ENCODE data around the gene RTL1.

RTL1 gene

DNA sequence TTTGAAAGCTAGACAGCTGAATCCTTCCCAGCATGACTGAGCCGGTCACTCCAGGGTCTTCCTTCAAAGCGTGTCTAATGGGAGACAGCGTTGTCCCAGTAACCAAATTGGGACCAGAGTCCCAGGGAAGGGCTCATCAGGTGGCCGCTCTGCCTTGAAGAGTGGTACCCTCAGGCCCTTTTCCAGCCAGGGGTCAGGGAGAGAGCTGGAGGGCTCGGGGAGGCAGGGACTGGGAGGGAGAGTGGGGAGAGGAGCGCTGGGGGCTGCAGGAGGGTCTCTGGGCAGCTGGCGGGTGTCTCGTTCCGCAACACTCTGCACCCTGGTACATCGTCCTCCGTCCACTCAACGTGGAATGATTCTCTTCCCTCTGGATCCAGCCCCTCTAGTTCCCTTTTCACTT is 1.6 kb upstream of the RTL1 start:
- peaks cover 3% of the 10 kb centered on the region for H3K27me3 ChIP-seq (ENCODE audit: control insufficient read depth, insufficient read depth, low read length)

DNA sequence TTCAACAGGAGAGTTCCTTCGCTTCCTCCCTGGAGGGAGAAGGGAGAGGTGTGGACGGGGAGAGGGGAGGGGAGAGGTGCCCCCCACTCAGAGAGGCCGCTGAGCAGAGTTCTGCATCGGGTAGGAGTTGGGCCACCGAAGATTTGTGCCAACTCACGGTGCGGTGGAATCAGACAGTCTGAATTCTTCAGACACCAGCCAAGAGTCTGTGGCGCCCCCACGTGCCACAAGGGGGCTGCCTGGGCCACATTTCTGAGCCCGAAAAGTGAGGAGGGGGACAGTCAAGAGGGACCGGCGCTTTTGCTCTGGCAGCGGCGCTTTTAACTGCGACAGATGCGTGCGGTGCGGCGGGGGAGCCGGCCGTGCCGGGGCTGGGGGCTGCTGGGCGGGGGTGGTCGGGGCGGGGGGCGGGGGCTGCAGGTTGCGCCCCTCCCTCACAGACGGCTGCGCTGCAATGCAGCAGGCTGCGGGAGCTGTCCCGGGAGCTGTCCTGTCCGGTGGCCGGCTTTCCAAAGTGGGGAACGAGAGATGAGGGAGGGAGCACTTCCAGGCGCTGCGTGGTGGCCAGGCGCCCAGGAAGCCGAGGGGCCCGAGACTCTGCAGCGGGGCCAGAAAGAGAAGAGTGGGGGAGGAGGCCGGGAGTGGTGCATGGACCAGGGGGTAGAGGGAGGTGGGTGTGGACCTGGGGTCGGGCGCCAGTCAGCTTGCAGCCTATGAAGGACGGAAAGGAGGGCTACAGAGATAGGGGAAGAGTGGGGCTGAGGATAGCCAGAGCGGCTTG is 975 bp upstream of the RTL1 start:
- Histone ChIP-seq H3K27me3 (ENCODE audit: control insufficient read depth, insufficient read depth, low read length) (peaks cover 10% of the 10 kb centered on the region), H3K4me1 (ENCODE audit: control insufficient read depth, insufficient read depth, low read length) (no peaks in the 10 kb centered on the region), H3K9ac (ENCODE audit: low read depth, low read length) (no peak overlapping the region), H3K4me2 (ENCODE audit: low read length) (no peak overlapping the region), H3K4me3 (ENCODE audit: low read length) (no peak overlapping the region), H3K36me3 (ENCODE audit: insufficient read depth, low read length) (peaks cover 49% of the 10 kb centered on the region), H3K9me3 (replicated peaks; ENCODE audit: low read length) (no peaks in the 10 kb centered on the region)

More for the DNA sequence above, 1.6 kb upstream of the RTL1 start:
- Histone ChIP-seq H3K4me2 (ENCODE audit: low read length) (no peak overlapping the region), H3K4me3 (ENCODE audit: low read length) (no peak overlapping the region), H3K36me3 (ENCODE audit: insufficient read depth, low read length) (peaks cover 43% of the 10 kb centered on the region), H3K9ac (ENCODE audit: low read depth, low read length) (no peak overlapping the region), H3K9me3 (replicated peaks; ENCODE audit: low read length) (no peaks in the 10 kb centered on the region), H3K4me1 (ENCODE audit: control insufficient read depth, insufficient read depth, low read length) (no peaks in the 10 kb centered on the region)

DNA sequence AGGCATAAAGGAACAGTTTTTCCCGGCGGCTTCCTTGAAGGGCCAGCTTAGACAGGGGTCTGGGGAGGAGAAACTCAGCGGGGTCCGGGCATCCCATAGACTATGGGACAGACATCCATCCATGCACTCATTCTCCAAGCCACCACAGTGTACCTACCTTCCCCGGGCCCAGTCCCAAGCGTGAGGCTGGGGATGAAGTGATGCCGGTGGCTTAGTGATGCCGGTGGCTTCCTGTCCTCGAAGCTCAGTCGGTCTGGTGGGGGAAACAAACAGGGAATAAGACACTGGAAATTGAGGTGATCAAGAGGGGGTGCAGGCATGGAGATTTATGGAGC is 421 bp downstream of the RTL1 start:
- Histone ChIP-seq H3K9me3 (replicated peaks; ENCODE audit: low read length) (no peaks in the 10 kb centered on the region), H3K4me2 (ENCODE audit: low read length) (no peak overlapping the region), H3K4me3 (ENCODE audit: low read length) (no peak overlapping the region), H3K27me3 (ENCODE audit: control insufficient read depth, insufficient read depth, low read length) (peaks cover 11% of the 10 kb centered on the region), H3K9ac (ENCODE audit: low read depth, low read length) (no peak overlapping the region), H3K36me3 (ENCODE audit: insufficient read depth, low read length) (peaks cover 54% of the 10 kb centered on the region), H3K4me1 (ENCODE audit: control insufficient read depth, insufficient read depth, low read length) (no peaks in the 10 kb centered on the region)

DNA sequence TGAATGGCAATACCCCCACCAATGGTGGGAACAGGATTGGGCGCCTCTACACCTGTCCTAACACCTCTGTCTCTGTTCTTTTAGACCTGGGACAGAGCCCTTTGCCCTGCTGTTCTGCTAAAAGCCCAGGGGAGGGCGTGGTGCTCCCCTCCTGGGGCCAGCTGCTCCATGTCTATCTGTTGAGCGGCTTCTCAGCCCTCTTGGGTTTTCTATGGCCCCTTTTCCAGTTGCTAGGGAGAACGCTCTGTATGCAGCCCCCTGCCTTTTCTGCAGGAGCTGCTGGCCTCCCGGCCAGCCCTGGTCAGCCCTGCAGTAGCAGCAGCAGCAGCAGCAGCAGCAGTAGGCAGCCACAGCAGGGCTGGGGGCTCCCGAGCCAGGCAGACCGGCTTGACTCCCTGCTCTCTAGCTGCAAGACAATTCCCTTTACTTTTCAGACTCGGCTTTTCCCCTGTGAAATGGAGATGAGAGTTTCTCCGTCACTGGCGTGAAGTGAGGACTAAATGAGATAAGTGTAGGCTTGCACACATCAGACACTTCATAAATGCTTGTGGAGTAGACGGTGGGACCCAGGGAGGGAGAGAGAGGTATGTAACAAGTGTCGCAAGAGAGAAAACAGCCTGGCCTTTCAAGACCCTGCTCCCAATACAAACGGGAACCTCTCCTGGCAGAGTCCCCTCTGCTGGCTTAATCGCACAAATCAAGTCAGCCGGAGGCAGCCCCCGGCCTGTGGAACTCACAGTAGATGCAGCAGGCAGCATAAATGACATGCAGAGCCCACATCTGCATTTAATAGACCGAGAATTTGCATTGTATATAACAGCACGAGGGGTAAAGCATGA is 1.0 kb downstream of the RTL1 start:
- no peak overlapping the region for H3K4me2 ChIP-seq (ENCODE audit: low read length)
- peaks cover 52% of the 10 kb centered on the region for H3K36me3 ChIP-seq (ENCODE audit: insufficient read depth, low read length)
- peaks cover 11% of the 10 kb centered on the region for H3K27me3 ChIP-seq (ENCODE audit: control insufficient read depth, insufficient read depth, low read length)
- H3K9me3 ChIP-seq (replicated peaks; ENCODE audit: low read length): no peaks in the 10 kb centered on the region
- no peak overlapping the region for H3K4me3 ChIP-seq (ENCODE audit: low read length)
- no peaks in the 10 kb centered on the region for H3K4me1 ChIP-seq (ENCODE audit: control insufficient read depth, insufficient read depth, low read length)
- H3K9ac ChIP-seq (ENCODE audit: low read depth, low read length): no peak overlapping the region

DNA sequence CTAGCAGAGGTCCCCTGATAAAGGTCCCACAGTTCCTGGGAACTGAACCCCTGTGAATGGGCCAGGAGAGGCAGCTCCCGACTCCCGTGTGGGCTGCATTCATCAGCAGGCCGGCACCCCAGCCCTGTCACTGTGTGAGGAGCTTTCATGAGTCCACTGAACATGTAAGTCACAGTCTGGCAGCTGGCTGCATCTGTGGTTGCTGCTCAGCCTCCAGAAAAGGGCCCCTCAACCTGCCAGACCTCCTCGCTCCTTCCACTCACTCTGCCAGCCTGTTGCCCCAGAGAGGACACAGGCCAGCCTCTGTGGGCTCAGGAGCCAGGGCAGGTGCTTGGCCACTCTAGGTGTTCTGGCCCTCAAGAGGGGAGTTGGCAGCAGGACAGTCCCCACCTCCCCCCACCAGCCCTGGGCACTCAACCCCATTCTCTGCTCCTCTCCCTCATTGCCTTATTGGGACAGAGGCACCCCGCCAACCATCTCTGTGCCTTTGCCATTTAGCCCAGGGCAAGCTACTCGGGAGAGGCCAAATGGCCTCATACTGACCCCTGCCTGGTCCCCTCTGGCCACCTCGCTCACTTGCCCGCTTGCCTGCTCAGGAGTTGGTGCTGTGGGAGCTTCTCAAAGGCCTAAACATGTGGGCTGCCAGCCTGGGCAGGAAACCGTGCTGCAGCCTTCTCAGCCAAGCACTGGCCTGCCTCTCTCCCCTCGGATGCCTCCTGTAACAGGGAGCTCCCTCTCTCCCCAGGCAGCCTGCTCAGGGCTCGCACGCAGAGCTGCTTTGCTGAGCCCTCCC is 1.9 kb downstream of the RTL1 start:
- H3K4me2 ChIP-seq (ENCODE audit: low read length): no peak overlapping the region
- peaks cover 9% of the 10 kb centered on the region for H3K27me3 ChIP-seq (ENCODE audit: control insufficient read depth, insufficient read depth, low read length)
- H3K9ac ChIP-seq (ENCODE audit: low read depth, low read length): no peak overlapping the region
- no peaks in the 10 kb centered on the region for H3K4me1 ChIP-seq (ENCODE audit: control insufficient read depth, insufficient read depth, low read length)
- peaks cover 43% of the 10 kb centered on the region for H3K36me3 ChIP-seq (ENCODE audit: insufficient read depth, low read length)
- no peaks in the 10 kb centered on the region for H3K9me3 ChIP-seq (replicated peaks; ENCODE audit: low read length)
- no peak overlapping the region for H3K4me3 ChIP-seq (ENCODE audit: low read length)

DNA sequence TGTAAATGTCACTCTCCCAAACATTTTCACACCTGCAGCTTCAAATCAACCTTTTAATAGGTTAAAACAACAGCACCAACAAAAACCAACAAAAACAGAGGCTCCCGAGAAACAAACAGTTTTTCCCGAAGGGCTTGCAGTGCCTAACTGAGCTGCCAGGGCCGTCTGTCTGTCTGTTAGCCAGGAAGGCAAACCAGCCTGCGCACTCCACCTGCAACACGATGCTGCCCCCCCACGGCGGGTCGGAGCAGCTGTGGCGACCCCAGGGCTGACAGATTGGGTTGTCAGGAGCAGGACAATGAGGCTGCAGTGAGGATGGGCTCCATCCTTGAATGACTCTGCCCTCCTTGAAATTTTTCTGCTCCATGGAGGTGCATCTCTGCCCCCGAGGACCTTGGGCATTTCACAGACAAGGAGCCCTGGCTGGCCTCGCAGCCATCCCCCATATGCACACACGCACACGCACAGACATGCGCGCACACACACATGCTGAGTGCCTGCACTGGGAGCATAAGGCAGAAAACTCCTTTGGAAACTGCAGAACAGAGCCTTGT is 2.6 kb downstream of the RTL1 start:
- H3K4me1 ChIP-seq (ENCODE audit: control insufficient read depth, insufficient read depth, low read length): no peaks in the 10 kb centered on the region
- H3K9ac ChIP-seq (ENCODE audit: low read depth, low read length): no peak overlapping the region
- H3K4me2 ChIP-seq (ENCODE audit: low read length): no peak overlapping the region
- H3K27me3 ChIP-seq (ENCODE audit: control insufficient read depth, insufficient read depth, low read length): peaks cover 9% of the 10 kb centered on the region
- no peak overlapping the region for H3K4me3 ChIP-seq (ENCODE audit: low read length)
- H3K36me3 ChIP-seq (ENCODE audit: insufficient read depth, low read length): peaks cover 41% of the 10 kb centered on the region
- H3K9me3 ChIP-seq (replicated peaks; ENCODE audit: low read length): no peaks in the 10 kb centered on the region

DNA sequence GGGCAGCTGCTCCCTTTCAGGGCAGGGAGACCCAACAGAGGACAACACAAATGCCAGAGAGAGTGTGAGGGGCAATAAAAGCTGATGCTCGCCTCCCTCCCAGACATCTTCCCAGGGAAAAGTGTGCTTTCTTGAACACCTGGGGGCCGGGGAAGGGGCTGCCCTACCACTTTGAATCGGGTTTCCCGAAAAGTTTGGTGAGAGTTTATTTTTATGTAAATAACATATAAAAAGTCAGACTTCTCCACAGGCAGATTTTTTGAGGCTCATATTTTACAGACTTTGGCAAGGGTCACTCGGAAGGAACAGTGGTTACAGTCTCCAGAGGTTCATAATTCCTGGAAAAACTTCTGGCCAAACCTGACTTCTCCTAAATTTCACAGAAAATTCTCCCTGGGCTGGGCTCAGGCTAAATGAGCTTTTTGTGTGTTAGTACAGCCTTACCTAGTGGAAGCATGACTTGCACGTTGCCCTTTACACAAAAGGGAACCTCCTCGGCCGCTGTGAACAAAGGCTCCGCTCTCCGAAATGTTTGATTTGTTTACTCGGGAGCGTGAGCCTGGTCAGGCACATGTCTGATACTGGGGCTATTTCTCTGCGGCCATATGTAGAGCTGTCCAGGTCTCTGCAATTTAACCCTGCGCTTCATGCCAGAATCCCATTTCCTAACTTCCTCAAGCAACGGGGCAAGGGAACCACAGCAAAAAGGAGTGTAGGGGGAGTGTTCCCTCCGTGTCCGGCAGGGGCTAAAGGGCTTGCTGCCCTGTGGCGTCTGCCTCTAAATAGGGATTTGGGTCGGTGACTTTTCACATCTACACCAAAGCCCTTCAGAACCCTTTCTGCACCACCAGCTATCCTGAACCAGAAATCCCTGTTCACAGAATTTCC is 3.4 kb downstream of the RTL1 start:
- Histone ChIP-seq H3K9ac (ENCODE audit: low read depth, low read length) (no peak overlapping the region), H3K36me3 (ENCODE audit: insufficient read depth, low read length) (peaks cover 45% of the 10 kb centered on the region), H3K4me2 (ENCODE audit: low read length) (no peak overlapping the region), H3K27me3 (ENCODE audit: control insufficient read depth, insufficient read depth, low read length) (peaks cover 9% of the 10 kb centered on the region), H3K9me3 (replicated peaks; ENCODE audit: low read length) (no peaks in the 10 kb centered on the region), H3K4me1 (ENCODE audit: control insufficient read depth, insufficient read depth, low read length) (no peaks in the 10 kb centered on the region), H3K4me3 (ENCODE audit: low read length) (no peak overlapping the region)

DNA sequence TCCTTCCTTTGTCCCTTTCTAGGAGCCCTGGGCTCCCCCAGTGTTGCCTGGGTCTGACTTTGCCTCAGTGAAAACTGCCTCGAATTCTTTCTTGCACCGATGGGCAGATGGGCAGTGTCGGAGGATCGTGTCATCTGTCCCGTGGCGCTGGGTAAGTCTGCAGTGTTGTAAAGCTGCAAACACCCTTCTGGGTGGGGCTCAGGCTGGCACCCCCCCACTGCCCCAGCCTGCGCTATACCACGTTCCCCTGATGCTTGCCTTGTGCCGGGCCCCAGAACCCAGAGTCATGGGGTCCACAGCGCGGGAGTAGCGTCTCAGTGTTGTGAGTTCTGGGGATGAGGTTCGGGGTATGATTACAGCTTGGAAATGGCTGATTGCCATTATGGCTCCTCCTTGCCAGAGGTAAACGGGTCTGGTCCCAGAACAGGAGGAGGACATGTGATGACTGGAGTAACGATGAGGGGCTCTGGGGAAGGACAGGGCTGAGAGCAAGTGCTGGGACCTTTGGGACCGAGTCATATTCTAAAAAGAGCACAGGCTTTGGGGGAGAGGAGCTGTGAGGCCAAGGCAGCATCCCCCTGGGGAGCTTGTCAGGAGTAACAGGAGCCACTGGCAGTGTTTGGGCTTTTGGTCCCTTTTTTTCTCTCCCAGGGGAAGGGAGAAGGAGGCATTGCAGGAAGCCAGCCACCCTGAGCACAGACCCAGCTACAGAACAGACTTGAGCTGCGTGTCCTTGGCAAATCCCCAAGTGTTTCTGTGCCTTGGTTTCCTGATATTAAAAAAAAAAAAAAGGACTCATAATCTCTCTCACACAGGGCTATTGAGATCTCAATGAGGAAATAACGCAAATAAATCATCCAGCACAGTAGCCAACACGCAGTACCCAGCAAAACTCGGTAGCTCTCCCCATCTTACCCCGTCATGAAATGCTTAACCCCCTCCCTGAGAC is 4.3 kb downstream of the RTL1 start:
- peaks cover 9% of the 10 kb centered on the region for H3K27me3 ChIP-seq (ENCODE audit: control insufficient read depth, insufficient read depth, low read length)
- H3K9ac ChIP-seq (ENCODE audit: low read depth, low read length): no peak overlapping the region
- no peak overlapping the region for H3K4me3 ChIP-seq (ENCODE audit: low read length)
- H3K4me1 ChIP-seq (ENCODE audit: control insufficient read depth, insufficient read depth, low read length): no peaks in the 10 kb centered on the region
- H3K9me3 ChIP-seq (replicated peaks; ENCODE audit: low read length): no peaks in the 10 kb centered on the region
- peaks cover 45% of the 10 kb centered on the region for H3K36me3 ChIP-seq (ENCODE audit: insufficient read depth, low read length)
- no peak overlapping the region for H3K4me2 ChIP-seq (ENCODE audit: low read length)

DNA sequence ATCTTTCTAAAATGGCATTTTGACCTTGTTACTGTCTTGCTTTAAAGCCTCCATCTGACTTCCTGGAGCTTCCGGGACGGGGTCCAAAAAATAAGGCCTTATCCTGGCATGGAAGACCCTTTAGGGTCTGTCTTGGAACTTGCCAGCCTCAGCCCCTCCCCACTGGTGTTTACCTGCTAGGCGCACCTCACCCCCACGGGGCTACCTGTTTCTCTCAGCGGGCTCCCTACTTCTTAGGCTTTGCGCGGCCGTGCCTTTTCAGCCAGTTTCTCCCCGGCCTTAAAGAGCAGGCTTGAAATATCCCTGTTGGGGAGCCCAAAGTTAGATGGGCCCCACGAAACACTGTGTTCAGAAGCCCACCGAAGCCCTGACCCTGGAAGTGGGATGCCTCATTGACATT is 5.1 kb downstream of the RTL1 start:
- H3K36me3 ChIP-seq (ENCODE audit: insufficient read depth, low read length): peaks cover 50% of the 10 kb centered on the region

More for the DNA sequence above, 5.1 kb downstream of the RTL1 start:
- no peak overlapping the region for H3K4me2 ChIP-seq (ENCODE audit: low read length)
- H3K4me1 ChIP-seq (ENCODE audit: control insufficient read depth, insufficient read depth, low read length): no peaks in the 10 kb centered on the region
- no peak overlapping the region for H3K9ac ChIP-seq (ENCODE audit: low read depth, low read length)
- H3K4me3 ChIP-seq (ENCODE audit: low read length): no peak overlapping the region
- H3K9me3 ChIP-seq (replicated peaks; ENCODE audit: low read length): no peaks in the 10 kb centered on the region
- peaks cover 9% of the 10 kb centered on the region for H3K27me3 ChIP-seq (ENCODE audit: control insufficient read depth, insufficient read depth, low read length)

Measured in skeletal muscle satellite cell (primary cell).